T-helper 1 cell treated with Interleukin-12 subunit alpha and Interleukin-12 subunit beta and Interleukin-4 antibody, amounts not matched to agents 30 μg/mL and 1 μg/mL, for 36 hours (primary cell): ENCODE results near the gene ZAP70.

Source experiments
- H3K27ac Mint-ChIP-seq: one replicate; pipeline ENCODE4 v1.8.0; 2021; ENCODE audit warnings: mild to moderate bottlenecking, mixed read lengths
- H3K27me3 Mint-ChIP-seq: one replicate; pipeline ENCODE4 v1.8.0; 2021; ENCODE audit warnings: low read depth, mixed read lengths
- H3K36me3 Mint-ChIP-seq: one replicate; pipeline ENCODE4 v1.8.0; 2021; ENCODE audit warnings: low read depth, mixed read lengths
- H3K4me1 Mint-ChIP-seq: one replicate; pipeline ENCODE4 v1.8.0; 2021; ENCODE audit warnings: low read depth, mixed read lengths
- H3K4me3 Mint-ChIP-seq: one replicate; pipeline ENCODE4 v1.8.0; 2021; ENCODE audit warnings: mild to moderate bottlenecking, moderate library complexity, mixed read lengths
- H3K9me3 Mint-ChIP-seq: one replicate; pipeline ENCODE4 v1.8.0; 2021; ENCODE audit warnings: mixed read lengths

ZAP70 gene

DNA sequence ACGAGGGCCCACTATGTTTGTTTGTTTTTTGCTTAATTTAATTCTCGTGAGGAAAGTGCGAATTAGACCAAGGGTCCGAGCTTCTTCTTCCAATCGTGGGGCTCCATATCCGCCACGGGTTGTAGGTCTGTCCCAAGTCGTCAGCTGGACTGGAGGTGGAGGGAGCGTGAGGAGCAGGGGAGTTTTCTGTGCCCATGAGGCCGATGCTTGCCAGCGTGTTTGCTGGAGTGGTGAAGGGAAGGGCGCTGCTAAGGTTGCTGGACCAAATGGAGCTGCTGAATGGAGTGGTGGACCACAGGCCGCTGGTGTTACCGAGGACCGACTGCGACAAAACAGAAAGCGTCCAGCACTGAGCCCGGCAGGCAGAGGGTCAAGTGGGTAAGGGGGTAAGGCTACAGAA lies 43.7 kb downstream of the ZAP70 start:
- peaks cover 29% of the 10 kb centered on the region for H3K36me3 Mint-ChIP-seq
- H3K4me1 Mint-ChIP-seq, result peaks cover 24% of the 10 kb centered on the region
- H3K4me3 Mint-ChIP-seq, result no peak overlapping the region
- H3K27ac Mint-ChIP-seq, result no peak overlapping the region
- no peaks in the 10 kb centered on the region for H3K27me3 Mint-ChIP-seq
- H3K9me3 Mint-ChIP-seq, result no peaks in the 10 kb centered on the region

- peaks cover 25% of the 10 kb centered on the region for H3K4me1 Mint-ChIP-seq
- no peak overlapping the region for H3K27ac Mint-ChIP-seq
- H3K36me3 Mint-ChIP-seq, result peaks cover 30% of the 10 kb centered on the region
- no peaks in the 10 kb centered on the region for H3K27me3 Mint-ChIP-seq
- no peaks in the 10 kb centered on the region for H3K9me3 Mint-ChIP-seq
- no peak overlapping the region for H3K4me3 Mint-ChIP-seq
These were observed 44.8 kb downstream of the ZAP70 start for GRCh38 chr2:97758131-97758705.

- Mint-ChIP-seq H3K27ac (peak overlapping the region; percentile 64), H3K27me3 (no peaks in the 10 kb centered on the region), H3K4me3 (peak overlapping the region; percentile 29), H3K9me3 (no peaks in the 10 kb centered on the region), H3K4me1 (peaks cover 29% of the 10 kb centered on the region), H3K36me3 (peaks cover 36% of the 10 kb centered on the region)
These were observed 46.5 kb downstream of the ZAP70 start for GRCh38 chr2:97759727-97760407.

GRCh38 chr2:97760480-97761049 lies 47.2 kb downstream of the ZAP70 start:
- peak overlapping the region; percentile 29 for H3K4me3 Mint-ChIP-seq
- peak overlapping the region; percentile 79 for H3K27ac Mint-ChIP-seq
- H3K9me3 Mint-ChIP-seq, result no peaks in the 10 kb centered on the region
- H3K4me1 Mint-ChIP-seq, result peaks cover 29% of the 10 kb centered on the region
- H3K36me3 Mint-ChIP-seq, result peaks cover 40% of the 10 kb centered on the region
- no peaks in the 10 kb centered on the region for H3K27me3 Mint-ChIP-seq

DNA sequence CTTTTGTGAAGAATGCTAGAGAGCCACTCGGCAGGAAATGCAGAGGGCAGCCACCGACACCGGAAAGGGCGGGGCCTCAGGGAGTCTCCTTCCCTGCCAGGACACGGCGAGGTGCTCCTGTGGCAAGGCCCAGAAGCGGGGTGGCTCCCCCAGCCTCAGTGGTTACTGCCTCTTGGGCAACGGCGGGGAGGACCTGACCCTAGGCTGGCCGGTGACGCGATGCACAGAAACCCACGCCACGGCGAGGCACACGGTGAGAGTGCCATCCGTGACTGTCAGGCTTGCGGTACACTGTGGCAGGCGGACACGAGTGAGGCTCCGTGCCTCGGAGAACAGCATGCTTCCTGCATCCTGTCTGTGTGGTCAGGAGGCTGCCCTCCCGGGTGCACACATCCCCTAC lies 47.8 kb downstream of the ZAP70 start:
- Mint-ChIP-seq H3K4me3 (peak overlapping the region; percentile 15), H3K4me1 (peaks cover 29% of the 10 kb centered on the region), H3K9me3 (no peaks in the 10 kb centered on the region), H3K36me3 (peaks cover 43% of the 10 kb centered on the region), H3K27me3 (no peaks in the 10 kb centered on the region), H3K27ac (peak overlapping the region; percentile 79)

DNA sequence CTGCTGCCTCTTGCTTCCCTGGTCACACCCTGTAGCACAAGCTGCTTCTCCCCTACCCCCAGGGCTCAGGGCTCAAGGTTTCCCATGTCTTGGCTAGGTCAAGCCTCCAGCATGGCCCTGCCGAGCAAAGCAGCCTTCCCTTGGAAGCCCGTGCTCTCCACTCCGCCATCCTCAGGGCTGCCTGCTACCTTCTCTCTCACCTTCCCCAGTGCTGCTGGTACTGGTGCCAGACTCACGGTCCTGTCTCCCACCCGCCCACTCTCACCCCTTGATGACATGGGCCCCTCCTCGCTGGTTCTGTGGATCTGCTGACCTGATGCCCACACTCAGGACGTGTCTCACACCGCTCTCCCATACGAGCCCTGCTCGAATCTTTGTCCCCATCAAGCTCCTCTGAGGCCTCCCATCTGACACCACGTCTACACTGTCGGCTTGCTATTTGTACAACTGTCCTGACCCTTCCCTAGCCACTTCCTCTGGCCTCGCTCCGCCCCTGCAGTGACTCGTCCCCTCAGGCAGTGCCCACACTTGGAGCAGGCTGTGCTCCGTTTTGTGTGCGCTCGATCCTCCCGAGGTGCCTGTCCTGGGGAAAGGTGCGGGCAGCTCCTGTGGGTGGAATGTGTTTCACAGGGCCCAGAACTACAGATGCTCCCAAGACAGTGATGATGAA lies 49.9 kb downstream of the ZAP70 start:
- H3K9me3 Mint-ChIP-seq, result no peaks in the 10 kb centered on the region
- no peak overlapping the region for H3K27ac Mint-ChIP-seq
- peaks cover 35% of the 10 kb centered on the region for H3K4me1 Mint-ChIP-seq
- no peaks in the 10 kb centered on the region for H3K27me3 Mint-ChIP-seq
- H3K36me3 Mint-ChIP-seq, result peaks cover 43% of the 10 kb centered on the region
- H3K4me3 Mint-ChIP-seq, result no peak overlapping the region

DNA sequence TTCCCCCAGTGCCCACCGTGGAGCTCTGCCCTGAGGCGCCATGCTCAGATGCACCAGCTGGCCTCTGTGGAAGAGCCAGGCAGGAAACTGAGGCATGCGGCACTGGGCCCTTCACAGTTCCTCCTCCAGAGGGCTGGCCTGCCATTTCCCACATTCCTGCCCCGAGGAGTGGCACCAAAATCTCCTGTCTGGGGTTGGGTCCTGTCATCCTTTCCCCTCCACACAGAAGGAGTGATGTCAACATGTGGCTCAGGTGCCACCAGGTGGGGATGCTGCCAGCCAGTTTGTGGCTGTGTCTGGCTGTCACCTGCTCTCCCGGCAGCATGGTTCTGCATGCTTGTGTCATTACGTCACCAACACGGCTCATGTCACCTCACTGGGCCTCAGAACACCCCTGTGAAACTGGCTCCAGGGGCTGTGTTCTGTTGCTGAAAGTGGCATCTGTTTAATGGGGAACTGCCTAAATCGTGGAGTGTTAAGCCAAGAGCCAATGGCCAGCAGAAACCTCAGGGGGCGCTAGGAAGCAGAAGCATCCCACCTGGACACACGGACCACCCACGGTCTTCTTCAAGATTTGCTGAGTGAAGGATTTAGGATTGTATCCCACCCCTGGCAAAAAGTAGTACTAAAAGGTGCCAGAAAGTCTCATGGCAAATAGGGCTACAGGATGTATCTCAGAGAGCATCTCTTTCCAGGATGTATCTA lies 51.3 kb downstream of the ZAP70 start:
- Mint-ChIP-seq H3K27me3 (no peaks in the 10 kb centered on the region), H3K4me3 (no peak overlapping the region), H3K36me3 (peaks cover 37% of the 10 kb centered on the region), H3K9me3 (no peaks in the 10 kb centered on the region), H3K4me1 (peaks cover 32% of the 10 kb centered on the region), H3K27ac (no peak overlapping the region)

GRCh38 chr2:97765933-97766332 lies 52.6 kb downstream of the ZAP70 start:
- H3K4me1 Mint-ChIP-seq, result peaks cover 21% of the 10 kb centered on the region
- no peak overlapping the region for H3K4me3 Mint-ChIP-seq
- H3K9me3 Mint-ChIP-seq, result no peaks in the 10 kb centered on the region
- H3K27me3 Mint-ChIP-seq, result no peaks in the 10 kb centered on the region
- H3K27ac Mint-ChIP-seq, result no peak overlapping the region
- peaks cover 28% of the 10 kb centered on the region for H3K36me3 Mint-ChIP-seq

DNA sequence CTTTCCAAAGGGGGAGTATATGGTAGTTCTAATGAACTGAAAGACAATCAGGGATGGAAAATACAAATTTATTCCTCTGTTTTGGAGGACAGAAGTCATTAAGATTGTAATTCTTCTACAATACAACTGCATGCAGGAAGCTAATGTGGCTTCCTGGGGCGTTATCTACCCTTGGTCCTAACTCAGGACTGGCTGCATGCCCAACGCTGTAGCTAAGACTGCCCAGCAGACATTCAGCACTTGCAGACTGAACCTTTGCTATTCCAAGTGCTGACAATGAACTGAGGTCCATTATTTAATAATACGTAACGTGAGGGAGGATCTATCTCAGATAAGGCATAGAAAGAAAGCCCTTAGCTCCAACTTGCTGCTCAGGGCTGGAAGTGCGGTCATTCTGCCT lies 53.2 kb downstream of the ZAP70 start:
- Mint-ChIP-seq H3K36me3 (peaks cover 29% of the 10 kb centered on the region), H3K4me3 (no peak overlapping the region), H3K27me3 (no peaks in the 10 kb centered on the region), H3K4me1 (peaks cover 17% of the 10 kb centered on the region), H3K9me3 (no peaks in the 10 kb centered on the region), H3K27ac (no peak overlapping the region)

DNA sequence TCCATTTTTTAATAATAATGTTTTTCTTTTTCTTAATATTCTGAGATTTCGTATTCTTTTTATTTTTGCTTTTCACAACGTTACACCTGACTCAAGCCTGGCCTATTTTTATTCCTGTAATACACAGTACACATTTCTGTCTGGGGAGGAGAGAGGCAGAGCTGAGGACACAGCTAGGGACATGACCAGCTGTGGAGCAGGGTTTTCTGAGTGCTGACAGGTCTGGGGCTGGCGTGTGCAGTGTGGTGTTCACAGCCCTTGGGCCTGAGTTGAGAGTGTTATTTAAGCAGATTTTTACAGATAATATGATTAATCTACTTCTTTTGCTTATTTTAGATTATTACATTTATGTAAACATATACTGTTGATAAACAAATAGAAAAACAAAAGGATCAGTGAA lies 55.9 kb downstream of the ZAP70 start:
- Mint-ChIP-seq H3K9me3 (no peaks in the 10 kb centered on the region), H3K27me3 (no peaks in the 10 kb centered on the region), H3K27ac (no peak overlapping the region)

GRCh38 chr2:97769711-97770110 lies 56.3 kb downstream of the ZAP70 start:
- no peaks in the 10 kb centered on the region for H3K9me3 Mint-ChIP-seq
- no peak overlapping the region for H3K4me3 Mint-ChIP-seq
- no peaks in the 10 kb centered on the region for H3K27me3 Mint-ChIP-seq
- peaks cover 26% of the 10 kb centered on the region for H3K36me3 Mint-ChIP-seq
- peaks cover 7% of the 10 kb centered on the region for H3K4me1 Mint-ChIP-seq
- H3K27ac Mint-ChIP-seq, result no peak overlapping the region

More for the DNA sequence above, 55.9 kb downstream of the ZAP70 start:
- no peak overlapping the region for H3K4me3 Mint-ChIP-seq
- H3K36me3 Mint-ChIP-seq, result peaks cover 22% of the 10 kb centered on the region
- H3K4me1 Mint-ChIP-seq, result peaks cover 7% of the 10 kb centered on the region

DNA sequence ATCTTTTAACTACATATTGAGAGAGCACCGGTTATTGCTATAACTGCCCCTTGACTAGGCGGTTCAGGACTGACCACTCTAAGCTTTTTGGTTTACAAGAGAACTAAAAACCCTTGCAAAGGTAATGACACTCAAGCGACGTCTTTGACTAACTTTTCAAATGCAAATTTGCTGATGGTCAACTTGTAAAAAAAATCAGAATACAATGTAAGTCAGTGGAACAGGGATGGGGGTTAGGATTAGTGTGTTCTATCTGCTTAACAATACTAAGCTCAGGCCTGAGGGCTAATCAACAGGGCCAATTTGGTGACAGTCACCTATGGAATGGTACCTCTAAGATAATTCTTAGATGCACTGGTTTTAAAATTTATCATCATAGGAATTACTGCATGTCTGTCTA lies 57.1 kb downstream of the ZAP70 start:
- Mint-ChIP-seq H3K36me3 (peaks cover 22% of the 10 kb centered on the region), H3K4me1 (peaks cover 7% of the 10 kb centered on the region), H3K27me3 (no peaks in the 10 kb centered on the region), H3K9me3 (no peaks in the 10 kb centered on the region), H3K27ac (no peak overlapping the region), H3K4me3 (no peak overlapping the region)

- no peaks in the 10 kb centered on the region for H3K4me1 Mint-ChIP-seq
- H3K27me3 Mint-ChIP-seq, result no peaks in the 10 kb centered on the region
- no peak overlapping the region for H3K27ac Mint-ChIP-seq
- no peak overlapping the region for H3K4me3 Mint-ChIP-seq
- H3K9me3 Mint-ChIP-seq, result no peaks in the 10 kb centered on the region
- peaks cover 23% of the 10 kb centered on the region for H3K36me3 Mint-ChIP-seq
These were observed 61.0 kb downstream of the ZAP70 start for GRCh38 chr2:97774425-97774824.

GRCh38 chr2:97775074-97775473 lies 61.7 kb downstream of the ZAP70 start:
- peaks cover 23% of the 10 kb centered on the region for H3K36me3 Mint-ChIP-seq
- H3K4me1 Mint-ChIP-seq, result no peaks in the 10 kb centered on the region
- no peaks in the 10 kb centered on the region for H3K9me3 Mint-ChIP-seq
- H3K27me3 Mint-ChIP-seq, result no peaks in the 10 kb centered on the region
- no peak overlapping the region for H3K27ac Mint-ChIP-seq
- H3K4me3 Mint-ChIP-seq, result no peak overlapping the region
